ENCODE results near the gene RBBP9. TPM values are rescaled to one million over a fixed set of nuclear protein-coding genes. Genes with fewer than 3 reads are reported as not detected.

The RBBP9 gene
- total RNA-seq, 1 donor from 2014 or later: 26.2 TPM

DNA sequence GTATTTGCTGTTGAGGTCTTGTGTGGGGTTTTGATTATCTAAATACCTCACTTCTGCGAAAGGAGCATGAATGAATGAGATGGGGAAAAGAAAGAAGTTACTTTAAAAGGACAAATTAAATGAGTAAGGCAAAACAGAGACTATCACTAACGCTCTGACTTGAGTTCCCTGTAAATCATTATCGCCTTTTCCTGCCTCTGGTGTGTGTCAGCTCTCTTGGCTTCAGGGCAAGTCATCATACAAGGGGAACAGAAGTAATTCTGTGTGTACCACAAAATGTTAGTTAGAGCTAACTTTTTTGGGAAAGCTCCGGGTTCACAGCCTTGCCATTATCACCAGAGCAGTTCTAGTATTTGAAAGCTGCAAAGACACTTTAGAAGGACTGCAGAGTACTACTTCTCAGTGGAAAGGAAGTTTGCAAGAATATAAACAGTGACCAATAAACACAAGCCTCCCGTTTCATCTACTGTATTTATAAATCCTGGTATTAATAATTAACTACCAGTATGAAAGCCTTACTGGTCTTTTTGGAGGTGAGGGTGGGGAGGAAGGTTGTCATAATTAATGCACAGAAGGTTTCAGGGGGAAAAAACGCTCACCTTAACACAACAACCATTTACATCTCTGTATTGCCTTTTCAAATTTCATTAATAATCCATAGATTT is 31.4 kb downstream of the RBBP9 start:
- TF ChIP-seq, protein P1, sequence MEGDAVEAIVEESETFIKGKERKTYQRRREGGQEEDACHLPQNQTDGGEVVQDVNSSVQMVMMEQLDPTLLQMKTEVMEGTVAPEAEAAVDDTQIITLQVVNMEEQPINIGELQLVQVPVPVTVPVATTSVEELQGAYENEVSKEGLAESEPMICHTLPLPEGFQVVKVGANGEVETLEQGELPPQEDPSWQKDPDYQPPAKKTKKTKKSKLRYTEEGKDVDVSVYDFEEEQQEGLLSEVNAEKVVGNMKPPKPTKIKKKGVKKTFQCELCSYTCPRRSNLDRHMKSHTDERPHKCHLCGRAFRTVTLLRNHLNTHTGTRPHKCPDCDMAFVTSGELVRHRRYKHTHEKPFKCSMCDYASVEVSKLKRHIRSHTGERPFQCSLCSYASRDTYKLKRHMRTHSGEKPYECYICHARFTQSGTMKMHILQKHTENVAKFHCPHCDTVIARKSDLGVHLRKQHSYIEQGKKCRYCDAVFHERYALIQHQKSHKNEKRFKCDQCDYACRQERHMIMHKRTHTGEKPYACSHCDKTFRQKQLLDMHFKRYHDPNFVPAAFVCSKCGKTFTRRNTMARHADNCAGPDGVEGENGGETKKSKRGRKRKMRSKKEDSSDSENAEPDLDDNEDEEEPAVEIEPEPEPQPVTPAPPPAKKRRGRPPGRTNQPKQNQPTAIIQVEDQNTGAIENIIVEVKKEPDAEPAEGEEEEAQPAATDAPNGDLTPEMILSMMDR (IDR thresholded peaks at IDR 0.05; ENCODE audit: unreplicated experiment): no peak
- Mint-ChIP-seq H3K27ac (peak overlapping the region; percentile 49), H3K4me3 (ENCODE audit: low read depth) (peak overlapping the region; percentile 97), H3K9me3 (ENCODE audit: low read depth) (no peaks in the 10 kb centered on the region), H3K36me3 (ENCODE audit: insufficient read depth) (no peaks in the 10 kb centered on the region), H3K27me3 (no peaks in the 10 kb centered on the region), H3K4me1 (ENCODE audit: low read depth) (peaks cover 22% of the 10 kb centered on the region)
- DNase-seq (ENCODE audit: low spot score, unreplicated experiment): no peak

DNA sequence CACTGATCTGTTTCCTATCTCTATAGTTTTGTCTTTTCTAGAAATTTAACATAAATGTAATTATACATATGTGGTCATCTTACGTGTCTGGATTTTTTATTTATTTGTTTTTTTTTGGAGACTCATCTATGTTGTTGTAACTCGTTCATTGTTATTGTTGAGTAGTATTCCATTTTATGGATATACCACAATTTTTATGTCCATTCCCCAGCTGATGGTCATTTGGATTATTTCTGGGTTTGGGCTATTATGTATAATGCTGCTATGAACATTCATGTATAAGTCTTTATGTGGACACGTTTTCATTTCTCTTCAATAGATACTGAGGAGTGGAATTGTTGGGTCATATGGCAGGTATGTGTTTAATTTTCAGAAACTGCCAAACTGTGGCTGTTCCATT is 40.4 kb downstream of the RBBP9 start:
- Mint-ChIP-seq H3K27ac (no peak overlapping the region), H3K9me3 (ENCODE audit: low read depth) (no peaks in the 10 kb centered on the region), H3K4me1 (ENCODE audit: low read depth) (no peaks in the 10 kb centered on the region), H3K4me3 (ENCODE audit: low read depth) (no peak overlapping the region), H3K27me3 (no peaks in the 10 kb centered on the region), H3K36me3 (ENCODE audit: insufficient read depth) (peaks cover 13% of the 10 kb centered on the region)
- no peak for DNase-seq (ENCODE audit: low spot score, unreplicated experiment)
- TF ChIP-seq, protein P1 (IDR thresholded peaks at IDR 0.05; ENCODE audit: unreplicated experiment): no peak

DNA sequence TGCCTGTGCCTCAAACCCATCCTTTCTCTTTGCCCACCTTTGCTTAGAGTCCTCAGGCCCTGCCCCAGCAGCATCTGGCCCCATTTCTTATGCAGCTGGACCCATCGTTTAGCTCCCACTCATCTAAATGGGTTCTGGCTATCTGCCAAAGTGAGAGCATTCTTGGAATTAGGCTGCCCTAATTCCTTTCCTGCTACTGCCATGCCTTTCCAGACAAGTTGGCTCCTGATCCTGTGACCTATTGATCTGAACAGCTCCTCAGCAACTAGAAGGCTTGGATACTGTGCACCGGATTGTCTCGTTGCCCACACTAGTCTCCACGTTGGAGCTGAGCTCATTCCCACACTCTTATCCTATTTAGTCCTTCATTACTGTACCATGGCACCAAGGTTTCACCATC is 53.1 kb downstream of the RBBP9 start:
- H3K36me3 Mint-ChIP-seq (ENCODE audit: insufficient read depth): peaks cover 5% of the 10 kb centered on the region
- TF ChIP-seq, protein P1 (IDR thresholded peaks at IDR 0.05; ENCODE audit: unreplicated experiment): no peak
- no peak overlapping the region for H3K4me3 Mint-ChIP-seq (ENCODE audit: low read depth)
- H3K4me1 Mint-ChIP-seq (ENCODE audit: low read depth): peaks cover 6% of the 10 kb centered on the region
- DNase-seq (ENCODE audit: low spot score, unreplicated experiment): no peak
- H3K27ac Mint-ChIP-seq: no peak overlapping the region
- no peaks in the 10 kb centered on the region for H3K9me3 Mint-ChIP-seq (ENCODE audit: low read depth)
- H3K27me3 Mint-ChIP-seq: no peaks in the 10 kb centered on the region

DNA sequence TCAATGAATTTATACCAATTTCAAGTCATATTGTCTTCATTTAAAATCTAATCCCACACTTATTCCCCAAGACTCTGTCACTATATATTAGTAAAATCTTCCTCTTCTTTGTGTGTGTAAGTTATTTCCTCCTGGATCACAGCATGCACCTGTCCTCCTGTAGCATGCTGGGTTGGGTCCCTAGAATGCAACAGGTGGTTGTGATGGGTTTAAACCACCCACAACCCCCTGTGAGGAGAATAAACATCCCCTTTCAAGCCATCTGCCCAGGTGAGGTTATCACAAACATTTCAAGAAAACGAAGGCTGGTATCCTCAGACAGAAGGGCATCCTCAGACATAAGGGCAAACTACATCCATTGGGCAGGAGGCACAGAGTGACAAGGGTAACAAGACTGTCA is 56.6 kb downstream of the RBBP9 start:
- Mint-ChIP-seq H3K9me3 (ENCODE audit: low read depth) (no peaks in the 10 kb centered on the region), H3K27me3 (no peaks in the 10 kb centered on the region), H3K4me3 (ENCODE audit: low read depth) (no peak overlapping the region), H3K27ac (no peak overlapping the region), H3K36me3 (ENCODE audit: insufficient read depth) (no peaks in the 10 kb centered on the region), H3K4me1 (ENCODE audit: low read depth) (peaks cover 8% of the 10 kb centered on the region)
- TF ChIP-seq, protein P1 (IDR thresholded peaks at IDR 0.05; ENCODE audit: unreplicated experiment): no peak
- DNase-seq (ENCODE audit: low spot score, unreplicated experiment): no peak

DNA sequence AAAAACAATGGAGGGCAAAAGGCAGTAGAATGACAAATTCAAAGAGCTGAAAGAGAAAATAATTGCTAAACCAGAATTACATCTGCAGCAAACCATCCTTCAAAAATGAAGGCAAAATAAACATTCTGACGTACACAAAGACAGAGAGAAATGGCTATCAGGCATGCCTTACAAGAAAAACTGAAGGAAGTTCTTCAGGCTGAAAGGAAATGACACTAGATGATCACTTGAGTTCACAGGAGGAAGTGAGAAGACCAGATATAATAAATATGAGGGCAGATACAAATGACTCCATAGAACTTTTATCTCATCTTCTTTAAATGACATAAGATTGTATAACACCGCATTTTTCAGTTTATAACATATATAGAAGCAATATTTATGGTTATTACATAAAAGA is 60.2 kb downstream of the RBBP9 start:
- no peak overlapping the region for H3K4me3 Mint-ChIP-seq (ENCODE audit: low read depth)
- no peaks in the 10 kb centered on the region for H3K9me3 Mint-ChIP-seq (ENCODE audit: low read depth)
- H3K36me3 Mint-ChIP-seq (ENCODE audit: insufficient read depth): no peaks in the 10 kb centered on the region
- H3K4me1 Mint-ChIP-seq (ENCODE audit: low read depth): peaks cover 4% of the 10 kb centered on the region
- no peak overlapping the region for H3K27ac Mint-ChIP-seq
- TF ChIP-seq, protein P1 (IDR thresholded peaks at IDR 0.05; ENCODE audit: unreplicated experiment): no peak
- no peaks in the 10 kb centered on the region for H3K27me3 Mint-ChIP-seq
- no peak for DNase-seq (ENCODE audit: low spot score, unreplicated experiment)

Small RNA genes within 50 kb of the gene (microRNA-seq; reads per million reads assigned to microRNA genes)
- not detected for gene MIR3192 (ENCODE audit: borderline number of aligned reads, unreplicated experiment)

Other genes with a start within 250 kb of the RBBP9 start
- gene ZNF133, start 208.7 kb downstream of the RBBP9 start, total RNA-seq: 25.0 and 27.2 TPM in 2 replicates
- 12.5 and 14.0 TPM in 2 replicates for gene DZANK1, start 30.2 kb downstream of the RBBP9 start, total RNA-seq
- gene POLR3F, start 29.8 kb downstream of the RBBP9 start, total RNA-seq: 13.7 and 14.3 TPM in 2 replicates
- gene SEC23B, start 10.7 kb upstream of the RBBP9 start, total RNA-seq: 57.5 and 58.4 TPM in 2 replicates
- 61.0 and 66.1 TPM in 2 replicates for gene SMIM26, start 70.2 kb upstream of the RBBP9 start, total RNA-seq
- gene DTD1, start 90.8 kb upstream of the RBBP9 start, total RNA-seq: 26.8 and 28.5 TPM in 2 replicates